HG02588 (cell line): ENCODE data around the gene STOM.

ENCODE experiments used
- ATAC-seq: cut with Tn5 transposase; IDR thresholded peaks from one replicate; pipeline ENCODE4 v1.9.1; 2021; ENCODE audit warnings: mild to moderate bottlenecking, moderate library complexity; ENCODE audit not compliant: unreplicated experiment

The STOM gene

DNA sequence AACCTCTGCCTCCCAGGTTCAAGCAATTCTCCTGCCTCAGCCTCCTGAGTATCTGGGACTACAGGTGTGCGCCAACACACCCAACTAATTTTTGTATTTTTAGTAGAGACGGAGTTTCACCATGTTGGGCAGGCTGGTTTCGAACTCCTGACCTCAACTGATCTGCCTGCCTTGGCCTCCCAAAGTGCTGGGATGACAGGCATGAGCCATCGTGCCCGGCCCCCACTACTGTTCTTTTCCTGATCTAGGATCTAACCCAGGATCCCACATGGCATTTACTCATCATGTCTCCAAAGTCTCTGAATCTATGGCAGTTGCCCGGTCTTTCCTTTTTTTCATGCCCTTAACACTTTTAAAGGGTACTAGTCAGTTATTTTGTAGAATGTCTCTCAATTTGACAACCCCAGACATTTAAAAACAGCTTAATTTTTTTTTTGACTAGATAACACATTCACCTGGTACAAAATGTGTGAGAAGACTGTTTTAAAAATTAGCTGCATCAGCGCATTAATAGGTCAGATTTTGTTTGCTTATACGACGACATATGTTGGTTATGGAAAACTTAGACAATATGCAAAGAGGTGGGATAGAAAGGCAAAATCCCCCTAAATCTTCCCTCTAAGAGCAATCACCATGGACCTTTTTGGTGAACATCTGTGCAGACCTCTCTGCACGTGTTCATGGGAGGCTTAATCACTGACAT lies 46.5 kb downstream of the STOM start:
- ATAC-seq, result no peak

DNA sequence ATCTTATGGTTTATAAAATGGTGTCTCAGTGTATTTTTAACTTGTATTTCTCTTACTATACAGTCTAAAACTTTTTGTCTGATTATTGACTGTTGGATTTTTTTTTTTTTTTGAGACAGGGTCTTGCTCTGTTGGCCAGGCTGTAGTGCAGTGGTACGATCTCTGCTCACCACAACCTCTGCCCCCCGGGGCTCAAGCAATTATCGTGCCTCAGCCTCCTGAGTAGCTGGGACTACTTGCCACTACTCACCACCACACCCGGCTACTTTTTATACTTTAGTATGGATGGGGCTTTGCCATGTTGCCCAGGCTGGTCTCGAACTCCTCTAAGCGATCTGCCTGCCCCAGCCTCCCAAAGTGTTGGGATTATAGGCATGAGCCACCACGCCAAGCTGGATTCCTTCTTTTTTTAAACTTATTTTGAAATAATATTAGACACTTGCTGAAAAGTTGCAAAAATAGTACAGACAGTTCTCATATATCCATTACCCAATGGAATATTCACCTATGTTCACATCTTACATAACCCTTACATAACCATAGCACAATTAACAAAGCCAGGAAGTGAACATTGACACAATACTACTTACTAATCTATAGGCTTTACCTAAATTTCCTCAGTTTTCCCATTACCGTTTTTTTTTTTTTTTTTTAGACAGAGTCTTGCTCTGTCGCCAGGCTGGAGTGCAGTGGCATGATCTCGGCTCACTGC lies 47.2 kb downstream of the STOM start:
- ATAC-seq, result no peak

DNA sequence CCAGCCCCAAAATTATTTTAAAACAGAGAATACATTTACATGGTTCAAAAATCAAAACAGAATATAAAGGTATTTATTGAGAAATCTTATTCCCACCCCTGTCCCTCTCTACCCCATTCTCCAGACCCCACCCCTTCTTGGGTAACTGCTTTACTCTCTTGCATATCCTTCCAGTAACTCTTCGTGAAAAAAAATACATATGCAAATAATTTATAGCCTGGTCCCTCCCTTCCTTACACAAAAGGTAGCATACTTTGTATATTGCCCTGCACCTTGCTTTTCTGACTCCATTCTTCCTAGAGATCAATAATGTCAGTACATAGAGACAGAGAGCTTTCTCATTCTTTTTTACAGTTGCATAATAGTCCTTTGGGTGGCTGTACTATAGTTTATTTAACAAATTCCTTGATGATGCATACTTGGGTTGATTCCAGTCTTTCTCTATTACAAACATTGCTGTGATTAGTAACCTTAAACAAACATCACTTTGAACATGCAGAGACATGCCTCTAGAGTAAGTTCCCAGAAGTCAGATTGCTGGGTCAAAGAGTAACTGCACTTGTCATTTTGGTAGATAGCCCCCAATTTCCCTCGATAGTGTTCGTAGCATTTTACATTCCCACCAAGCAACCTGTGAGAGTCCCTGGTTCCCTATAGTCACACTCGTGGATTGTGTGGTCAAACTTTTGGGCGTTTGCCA lies 47.9 kb downstream of the STOM start:
- ATAC-seq, result no peak

GRCh38 chr9:121321016-121321503 lies 49.0 kb downstream of the STOM start:
- no peak for ATAC-seq

DNA sequence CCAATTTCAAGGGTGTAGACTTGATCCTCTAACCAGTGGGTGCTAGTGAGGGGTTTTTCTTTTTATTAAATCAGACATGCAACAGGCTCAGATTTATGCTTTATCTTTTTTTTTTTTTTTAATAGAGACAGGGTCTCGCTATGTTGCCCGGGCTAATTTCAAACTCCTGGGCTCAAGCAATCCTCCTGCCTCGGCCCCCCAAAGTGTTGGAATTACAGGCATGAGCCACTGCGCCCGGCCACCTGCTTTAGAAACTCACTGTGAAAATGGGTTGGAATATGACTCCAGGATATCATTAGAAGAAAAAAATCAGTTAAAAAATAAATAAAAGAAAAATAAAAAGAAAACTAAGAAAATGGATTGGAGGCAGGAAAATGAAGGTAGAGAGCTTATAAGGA lies 50.7 kb downstream of the STOM start:
- ATAC-seq, result no peak

DNA sequence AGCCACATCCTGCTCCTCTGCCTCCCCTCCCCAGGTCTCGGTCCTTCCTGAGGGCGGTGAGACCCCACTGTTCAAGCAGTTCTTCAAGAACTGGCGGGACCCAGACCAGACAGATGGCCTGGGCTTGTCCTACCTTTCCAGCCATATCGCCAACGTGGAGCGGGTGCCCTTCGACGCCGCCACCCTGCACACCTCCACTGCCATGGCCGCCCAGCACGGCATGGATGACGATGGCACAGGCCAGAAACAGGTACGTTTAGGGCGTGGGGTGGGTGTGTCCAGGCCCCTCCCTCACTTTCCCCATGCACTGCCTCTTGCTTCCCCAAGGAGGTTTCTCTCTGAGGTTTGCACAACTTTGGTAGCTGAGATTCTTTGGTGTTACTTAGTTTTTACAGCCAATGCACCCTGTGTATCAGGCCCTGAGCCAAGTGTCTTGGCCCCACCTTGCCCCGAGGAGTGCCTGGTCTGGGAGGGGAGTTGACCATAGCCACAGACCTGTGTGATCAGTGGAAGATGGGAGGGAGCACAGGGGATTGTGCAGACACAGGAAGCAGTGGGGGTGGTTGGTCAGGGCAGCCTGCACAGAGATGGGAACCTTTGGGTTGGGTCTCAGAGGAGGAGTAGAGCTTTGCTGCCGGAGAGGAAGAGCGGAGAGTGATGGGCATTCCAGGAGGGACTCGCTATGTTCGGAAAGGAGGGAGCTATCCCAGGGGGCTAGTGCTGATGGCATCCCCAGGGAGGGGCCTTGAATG lies 51.2 kb downstream of the STOM start:
- ATAC-seq, result no peak

- no peak for ATAC-seq
Measured at GRCh38 chr9:121317737-121318630, 52.1 kb downstream of the STOM start.

DNA sequence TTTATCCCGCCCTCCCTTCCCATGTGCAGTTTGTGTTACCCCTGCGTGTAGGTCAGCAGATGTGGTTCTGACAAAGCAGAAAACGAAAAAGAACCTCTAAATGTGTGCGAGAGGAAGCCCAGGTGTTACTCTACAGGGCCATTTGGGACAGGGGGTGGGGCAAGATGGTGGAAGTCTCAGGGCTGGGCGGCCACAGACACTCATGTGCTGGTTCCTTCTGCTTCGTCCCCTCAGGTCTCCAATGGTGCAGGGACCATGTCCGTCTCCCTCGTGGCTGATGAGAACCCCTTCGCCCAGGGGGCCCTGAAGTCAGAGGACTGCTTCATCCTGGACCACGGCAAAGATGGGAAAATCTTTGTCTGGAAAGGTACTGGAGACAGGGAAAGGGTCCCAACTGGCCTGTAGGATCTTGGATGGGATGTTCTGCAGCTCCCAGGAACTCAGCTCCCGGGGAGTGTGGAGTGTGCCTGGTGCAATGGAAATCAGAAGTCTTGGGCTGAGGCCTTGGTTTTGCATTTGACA lies 53.1 kb downstream of the STOM start:
- no peak for ATAC-seq

DNA sequence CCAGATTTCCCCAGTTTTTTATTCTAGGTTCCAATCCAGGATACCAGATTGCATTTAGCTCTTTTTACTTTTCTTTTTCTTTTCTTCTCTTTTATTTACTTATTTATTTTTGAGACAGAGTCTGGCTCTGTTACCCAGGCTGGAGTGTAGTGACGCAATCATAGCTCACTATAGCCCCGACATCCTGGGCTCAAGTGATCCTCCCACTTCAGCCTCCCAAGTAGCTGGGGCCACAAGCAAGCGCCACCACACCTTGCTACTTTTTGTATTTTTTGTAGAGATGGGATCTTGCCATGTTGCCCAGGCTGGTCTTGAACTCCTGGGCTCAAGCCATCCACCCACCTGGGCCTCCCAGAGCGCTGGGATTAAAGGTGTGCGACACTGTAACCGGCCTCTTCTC lies 53.7 kb downstream of the STOM start:
- ATAC-seq, result no peak

DNA sequence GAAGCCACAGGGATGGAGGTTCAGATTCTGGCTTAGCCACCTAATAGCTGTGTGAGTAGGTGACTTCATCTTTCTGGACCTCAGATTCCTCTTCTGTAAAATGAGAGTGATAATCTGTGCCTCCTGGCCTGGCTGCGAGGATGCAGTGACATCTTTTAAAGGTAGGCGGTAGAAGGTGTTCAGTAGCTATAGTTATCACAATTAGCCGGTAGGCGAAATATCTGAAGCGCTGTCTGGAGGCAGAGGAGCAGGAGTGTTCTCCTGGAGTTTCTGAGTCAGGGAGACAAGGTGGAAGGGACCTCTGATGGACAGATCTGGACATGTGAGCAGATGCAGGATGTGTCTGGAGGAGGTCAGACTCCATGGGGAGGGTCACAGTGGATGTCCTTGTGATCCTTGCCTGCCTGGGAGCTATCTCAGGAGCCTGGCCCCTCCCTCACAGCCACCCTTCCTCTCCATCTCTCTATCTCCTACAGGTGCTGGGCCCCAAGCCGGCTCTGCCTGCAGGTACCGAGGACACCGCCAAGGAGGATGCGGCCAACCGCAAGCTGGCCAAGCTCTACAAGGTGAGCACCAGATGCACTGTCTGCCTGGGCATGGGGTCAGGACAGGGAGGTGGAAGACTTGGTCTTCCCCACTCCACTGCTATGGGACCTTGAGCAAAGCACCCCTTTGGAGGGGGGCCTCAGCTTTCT lies 56.4 kb downstream of the STOM start:
- ATAC-seq, result no peak

GRCh38 chr9:121312169-121312568 lies 57.9 kb downstream of the STOM start:
- ATAC-seq, result no peak

- no peak for ATAC-seq
Measured at GRCh38 chr9:121310571-121310970, 59.5 kb downstream of the STOM start.

DNA sequence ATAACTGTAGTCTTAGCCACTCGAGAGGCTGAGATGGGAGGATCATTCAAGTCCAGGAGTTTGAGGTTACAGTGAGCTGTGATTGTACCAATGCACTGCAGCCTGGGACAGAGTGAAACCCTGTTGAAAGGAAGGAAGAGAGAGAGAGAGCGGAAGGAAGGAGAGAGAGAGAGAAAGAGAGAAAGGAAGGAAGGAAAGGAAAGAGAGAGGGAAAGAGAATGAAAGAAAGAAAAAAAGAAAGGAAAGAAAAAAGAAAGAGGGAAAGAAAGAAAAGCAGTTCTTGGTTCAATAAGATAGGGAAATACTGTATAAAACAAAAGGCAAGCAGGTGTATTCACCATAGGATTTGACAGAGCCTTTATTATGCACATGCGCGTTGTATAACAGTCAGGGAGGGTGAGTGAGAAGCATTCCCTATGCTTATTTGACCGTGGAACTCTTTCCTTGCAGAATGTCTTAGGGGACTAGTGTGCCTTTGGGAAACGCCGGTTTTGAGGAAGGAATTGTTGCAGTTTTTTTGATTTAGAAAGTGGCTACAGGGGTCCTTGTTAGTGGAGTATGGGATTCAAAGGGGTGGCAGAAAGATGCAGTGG lies 60.1 kb downstream of the STOM start:
- ATAC-seq, result no peak

GRCh38 chr9:121309171-121309570 lies 60.9 kb downstream of the STOM start:
- ATAC-seq, result no peak

DNA sequence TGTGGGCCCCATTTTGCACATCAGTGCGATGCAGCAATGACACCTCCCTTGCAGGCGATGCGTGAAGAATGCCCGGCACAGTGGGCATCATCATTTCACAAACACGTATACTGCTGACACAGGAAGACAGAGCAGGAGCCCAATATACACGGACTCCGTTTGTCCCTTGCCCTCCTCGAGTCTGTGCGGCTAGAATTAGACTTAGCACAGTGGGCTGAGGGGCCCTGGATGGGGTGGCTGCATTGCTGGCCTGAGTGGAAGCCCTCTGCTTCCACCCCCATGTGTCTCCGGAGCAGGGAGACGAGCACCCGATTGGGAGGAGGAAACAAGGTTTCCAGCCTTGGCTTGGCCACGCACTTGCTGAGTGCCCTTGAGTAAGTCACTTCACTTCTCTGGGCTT lies 61.3 kb downstream of the STOM start:
- no peak for ATAC-seq

GRCh38 chr9:121307976-121308375 lies 62.1 kb downstream of the STOM start:
- ATAC-seq, result no peak

GRCh38 chr9:121305269-121305994 lies 64.6 kb downstream of the STOM start:
- no peak for ATAC-seq

GRCh38 chr9:121304707-121305106 lies 65.3 kb downstream of the STOM start:
- ATAC-seq, result no peak
